ENCODE data around the gene GPR108.

Gene GPR108

GRCh38 chr19:6687114-6687513, 50.3 kb downstream of the GPR108 start:
- no peak for DNase-seq
- Mint-ChIP-seq H3K36me3 (no peaks in the 10 kb centered on the region), H3K9me3 (peaks cover 2 to 4% of the 10 kb centered on the region in 2 donors), H3K27ac (no peak overlapping the region), H3K4me3 (no peak overlapping the region), H3K27me3 (peaks cover 10 to 12% of the 10 kb centered on the region in 2 donors), H3K4me1 (peaks cover 10% of the 10 kb centered on the region in 2 donors)
- ATAC-seq (replicated peaks), result no peak

- ATAC-seq (replicated peaks) (peak in 1 of 2 donors; percentile 16), DNase-seq (no peak)
- no peak overlapping the region for H3K27ac Mint-ChIP-seq
- peaks cover 2 to 4% of the 10 kb centered on the region in 2 donors for H3K9me3 Mint-ChIP-seq
- H3K27me3 Mint-ChIP-seq, result peaks cover 7 to 11% of the 10 kb centered on the region in 2 donors
- no peaks in the 10 kb centered on the region for H3K36me3 Mint-ChIP-seq
- no peak overlapping the region for H3K4me3 Mint-ChIP-seq
- H3K4me1 Mint-ChIP-seq, result peaks cover 10% of the 10 kb centered on the region in 2 donors
Measured at GRCh38 chr19:6686628-6686975, 50.8 kb downstream of the GPR108 start.

DNA sequence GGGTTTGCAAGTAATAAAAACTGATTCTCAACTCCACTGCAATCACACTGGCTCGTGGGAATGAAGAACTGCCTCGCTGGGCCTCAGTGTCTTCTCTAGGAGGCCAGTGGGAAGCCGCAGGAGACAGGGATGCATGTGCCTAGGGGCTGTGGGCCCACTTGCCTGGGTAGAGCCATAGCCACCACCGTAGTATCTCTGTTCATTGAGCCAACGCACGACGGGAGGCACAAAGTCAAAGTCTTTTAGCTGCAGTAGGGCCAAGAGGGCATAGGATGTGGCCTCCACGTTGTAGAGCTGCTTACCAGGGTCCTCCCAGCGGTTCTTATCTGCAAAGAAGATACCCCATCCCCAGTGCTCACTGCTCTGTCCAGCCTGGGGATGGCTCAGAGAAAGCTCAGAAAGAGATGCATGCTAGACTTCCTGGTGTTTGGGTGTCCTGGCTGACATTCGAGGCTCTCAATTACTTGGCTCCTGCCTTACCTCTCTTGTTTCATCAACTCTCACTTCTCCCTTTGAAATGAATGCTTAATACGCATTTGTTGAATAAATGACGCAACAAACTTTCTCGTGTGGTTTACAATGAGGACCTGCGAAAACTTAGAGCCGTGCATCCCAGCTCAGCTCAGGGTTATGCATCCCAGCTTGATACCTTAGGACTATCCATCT, 51.3 kb downstream of the GPR108 start:
- Mint-ChIP-seq H3K9me3 (peaks cover 2 to 4% of the 10 kb centered on the region in 2 donors), H3K36me3 (no peaks in the 10 kb centered on the region), H3K27ac (no peak overlapping the region), H3K4me1 (peaks cover 10% of the 10 kb centered on the region in 2 donors), H3K27me3 (peaks cover 11 to 15% of the 10 kb centered on the region in 2 donors), H3K4me3 (no peak overlapping the region)
- DNase-seq, result no peak
- ATAC-seq (replicated peaks), result peak in 1 of 2 donors; percentile 34

DNA sequence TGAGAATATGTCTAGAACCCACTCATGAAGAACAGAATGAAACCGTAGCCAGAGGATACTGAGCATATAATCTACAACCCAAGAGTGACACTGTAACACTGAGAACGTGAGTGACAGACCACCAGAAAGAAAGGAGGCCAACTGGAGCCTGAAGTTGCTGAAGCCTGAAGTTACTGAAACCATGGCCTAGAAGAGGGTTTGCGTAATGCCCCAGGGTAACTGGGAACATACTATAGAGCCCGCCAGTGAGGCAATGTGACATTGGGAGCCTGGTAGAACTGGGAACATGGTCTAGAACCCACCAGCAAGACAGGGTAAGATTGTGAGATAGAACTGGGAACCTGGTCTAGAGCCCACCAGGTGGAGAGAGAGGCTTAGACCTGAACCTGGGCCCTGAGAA, 51.9 kb downstream of the GPR108 start:
- Mint-ChIP-seq H3K36me3 (no peaks in the 10 kb centered on the region), H3K27me3 (peaks cover 14 to 21% of the 10 kb centered on the region in 2 donors), H3K4me1 (peaks cover 10% of the 10 kb centered on the region in 2 donors), H3K27ac (no peak overlapping the region), H3K9me3 (peaks cover 2 to 4% of the 10 kb centered on the region in 2 donors), H3K4me3 (no peak overlapping the region)
- no peak for DNase-seq
- ATAC-seq (replicated peaks), result no peak

GRCh38 chr19:6683971-6684370, 53.4 kb downstream of the GPR108 start:
- Mint-ChIP-seq H3K27ac (no peak overlapping the region), H3K4me3 (no peak overlapping the region), H3K27me3 (peaks cover 17 to 30% of the 10 kb centered on the region in 2 donors), H3K4me1 (peaks cover 10% of the 10 kb centered on the region in 2 donors), H3K36me3 (no peaks in the 10 kb centered on the region), H3K9me3 (peaks cover 2 to 4% of the 10 kb centered on the region in 2 donors)
- ATAC-seq (replicated peaks), result no peak
- DNase-seq, result no peak

GRCh38 chr19:6682607-6683128, 54.7 kb downstream of the GPR108 start:
- Mint-ChIP-seq H3K27me3 (peaks cover 27 to 34% of the 10 kb centered on the region in 2 donors), H3K4me1 (peaks cover 18 to 22% of the 10 kb centered on the region in 2 donors), H3K9me3 (peaks cover 1 to 7% of the 10 kb centered on the region in 2 donors)

GRCh38 chr19:6680141-6680540, 57.2 kb downstream of the GPR108 start:
- no peak for ATAC-seq (replicated peaks)
- Mint-ChIP-seq H3K27ac (no peak overlapping the region), H3K4me3 (no peak overlapping the region), H3K36me3 (peaks cover 0 to 4% of the 10 kb centered on the region in 2 donors), H3K9me3 (peaks cover 1 to 9% of the 10 kb centered on the region in 2 donors), H3K4me1 (peaks cover 27 to 28% of the 10 kb centered on the region in 2 donors), H3K27me3 (peaks cover 35 to 43% of the 10 kb centered on the region in 2 donors)
- no peak for DNase-seq

More at GRCh38 chr19:6682607-6683128, 54.7 kb downstream of the GPR108 start:
- DNase-seq (no peak), ATAC-seq (replicated peaks) (no peak)
- Mint-ChIP-seq H3K4me3 (no peak overlapping the region), H3K27ac (no peak overlapping the region), H3K36me3 (peaks cover 0 to 3% of the 10 kb centered on the region in 2 donors)
